ENCODE results near the gene SMPD4.
"Not testable (repeated sequence)": the region's sequence is repeated elsewhere in the genome, so short reads cannot be mapped to it uniquely, and the experiment has no call there.

Gene SMPD4

DNA sequence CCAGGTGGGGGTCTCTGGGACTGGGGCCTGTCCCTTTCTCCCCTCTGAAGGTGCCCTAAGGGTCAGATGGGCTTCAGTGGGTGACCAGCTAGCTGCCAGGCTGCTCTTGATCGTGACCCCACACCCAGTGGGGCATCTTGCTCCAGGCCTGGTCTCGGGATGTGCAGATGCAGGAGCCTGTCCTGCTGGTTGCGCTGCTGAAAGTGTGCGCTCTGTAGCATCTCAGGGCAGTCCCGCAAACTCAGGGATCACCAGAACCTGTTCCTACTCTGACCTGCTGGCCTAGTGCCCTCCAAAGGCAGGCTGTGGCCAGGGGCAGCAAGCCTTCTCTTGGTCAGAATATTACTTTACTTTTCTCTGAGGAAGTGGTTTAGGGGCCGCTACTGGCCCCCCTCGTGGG lies 40.9 kb downstream of the SMPD4 start:
- DNase-seq (ENCODE audit: low read depth): not testable (repeated sequence)

DNA sequence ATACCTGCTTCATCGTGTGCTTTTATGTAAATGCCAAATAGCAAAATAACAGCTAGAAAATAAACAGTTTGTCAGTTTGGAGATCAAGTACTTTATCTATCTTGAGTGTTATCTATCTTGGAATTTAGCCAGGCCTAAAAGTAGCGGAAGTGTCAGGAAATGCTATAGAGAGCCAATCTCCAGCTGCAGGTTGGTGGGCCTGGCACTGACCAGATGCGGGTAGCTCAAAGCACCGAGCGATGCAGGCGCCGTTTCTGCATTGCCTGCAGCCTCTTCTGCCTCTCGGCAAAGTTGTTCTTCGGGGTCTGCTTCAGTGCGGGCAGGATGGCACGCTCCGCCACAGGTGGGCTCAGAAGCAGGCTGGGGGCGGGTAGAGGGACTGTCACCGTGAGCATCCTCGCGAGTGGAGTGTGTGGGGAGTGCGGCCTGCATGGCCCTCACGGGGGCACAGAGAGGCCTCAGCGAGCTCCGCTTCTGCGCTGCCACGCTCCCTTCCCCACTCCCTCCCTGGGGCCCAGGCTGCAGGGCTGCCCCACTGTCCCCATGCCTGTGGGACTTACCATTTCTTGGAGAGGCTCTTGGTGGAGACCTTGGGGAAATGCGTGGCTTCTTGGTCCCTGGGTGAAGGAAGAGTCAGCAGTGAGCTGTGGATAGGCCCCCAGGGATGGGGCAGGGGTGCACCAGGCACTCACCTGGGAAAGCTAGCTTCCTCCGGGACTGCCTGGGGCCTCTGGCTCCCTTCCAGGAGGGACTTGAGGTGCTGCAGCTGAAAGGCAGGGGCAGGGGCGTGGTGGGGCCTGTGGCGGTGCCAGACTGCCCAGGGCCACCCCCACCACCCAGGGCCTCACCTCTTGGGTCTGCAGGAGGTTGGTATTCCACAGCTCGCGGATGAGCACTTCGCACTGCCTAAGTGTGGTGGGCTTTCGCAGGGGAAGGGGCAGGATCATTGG lies 41.8 kb downstream of the SMPD4 start:
- DNase-seq (ENCODE audit: low read depth): not testable (repeated sequence)

DNA sequence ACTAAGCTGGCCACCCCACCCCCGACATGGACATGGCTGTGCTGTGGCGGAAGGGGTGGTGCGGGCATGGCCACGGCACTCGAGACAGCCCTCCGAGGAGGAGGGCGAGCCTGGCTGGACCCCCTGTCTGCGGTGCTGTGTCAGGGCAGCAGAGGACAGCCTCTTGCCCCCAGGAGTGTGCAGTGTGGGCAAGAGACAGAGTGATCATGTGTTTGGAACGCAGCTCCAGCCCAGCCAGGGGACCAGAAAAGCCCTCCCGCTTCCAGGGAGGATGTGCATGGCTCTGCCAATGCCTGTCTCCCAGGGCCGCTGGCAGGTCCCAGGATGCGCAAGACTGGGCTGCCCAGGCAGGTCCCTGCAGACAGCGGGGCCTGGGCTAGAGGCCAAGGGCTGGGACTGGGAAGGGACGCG lies 42.6 kb downstream of the SMPD4 start:
- DNase-seq (ENCODE audit: low read depth): not testable (repeated sequence)

DNA sequence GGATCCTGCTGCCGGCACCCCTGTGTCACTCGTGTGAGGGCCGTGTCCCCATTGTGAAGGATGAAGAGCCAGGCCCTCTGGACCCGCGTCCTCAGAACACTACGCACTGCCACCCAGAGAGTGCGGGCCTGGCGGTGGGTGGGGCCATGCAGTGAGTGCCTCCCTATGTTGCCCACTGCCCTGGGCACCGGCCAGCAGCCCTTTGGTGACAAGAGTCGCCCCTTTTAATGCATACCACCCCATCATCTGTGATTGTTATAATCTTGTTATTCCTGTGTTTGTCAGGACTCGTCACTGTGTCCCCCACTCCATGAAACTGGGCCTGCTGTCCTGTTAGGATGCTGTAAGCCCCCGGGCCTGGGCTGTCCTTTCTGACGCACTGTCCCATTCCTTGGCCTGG lies 43.1 kb downstream of the SMPD4 start:
- not testable (repeated sequence) for DNase-seq (ENCODE audit: low read depth)

DNA sequence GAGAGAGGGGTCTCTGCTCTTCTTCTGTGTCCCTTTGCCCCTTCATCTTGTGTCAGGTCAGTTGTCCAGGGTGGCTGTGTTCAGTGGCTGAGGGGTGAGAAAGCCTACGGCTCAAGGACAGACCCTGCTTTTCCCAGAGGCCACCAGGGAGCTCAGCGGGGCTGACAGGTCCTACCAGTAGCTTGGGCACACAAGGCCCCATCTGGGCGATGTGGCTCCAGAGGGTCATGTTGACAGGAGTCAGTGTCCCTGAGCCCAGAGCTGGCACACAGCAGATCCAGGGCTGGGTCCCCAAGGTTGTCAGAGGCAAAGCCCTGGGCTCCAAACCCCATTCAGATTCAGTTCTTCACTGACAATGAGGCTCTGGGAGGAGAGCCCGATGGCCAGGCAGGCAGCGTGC lies 44.3 kb downstream of the SMPD4 start:
- not testable (repeated sequence) for DNase-seq (ENCODE audit: low read depth)

DNA sequence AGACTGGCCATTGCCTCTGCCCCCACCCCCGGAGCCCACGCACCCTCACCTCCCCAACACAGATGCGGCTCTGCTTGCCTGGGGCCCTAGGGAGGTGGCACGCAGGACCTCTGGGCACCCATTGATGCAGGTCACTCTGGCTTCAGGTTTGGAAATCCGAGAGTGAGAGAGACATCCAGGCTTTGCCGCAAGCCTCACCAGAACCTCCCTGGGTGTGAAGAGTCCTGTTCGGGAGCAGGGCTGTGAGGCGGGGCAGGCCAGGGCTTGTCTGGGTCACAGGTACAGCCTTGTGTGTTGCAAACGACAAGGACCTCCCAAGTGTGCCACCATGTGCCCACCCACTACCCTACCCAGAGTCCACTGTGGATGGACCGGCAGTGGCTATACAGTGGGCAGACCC lies 44.9 kb downstream of the SMPD4 start:
- DNase-seq (ENCODE audit: low read depth): not testable (repeated sequence)

DNA sequence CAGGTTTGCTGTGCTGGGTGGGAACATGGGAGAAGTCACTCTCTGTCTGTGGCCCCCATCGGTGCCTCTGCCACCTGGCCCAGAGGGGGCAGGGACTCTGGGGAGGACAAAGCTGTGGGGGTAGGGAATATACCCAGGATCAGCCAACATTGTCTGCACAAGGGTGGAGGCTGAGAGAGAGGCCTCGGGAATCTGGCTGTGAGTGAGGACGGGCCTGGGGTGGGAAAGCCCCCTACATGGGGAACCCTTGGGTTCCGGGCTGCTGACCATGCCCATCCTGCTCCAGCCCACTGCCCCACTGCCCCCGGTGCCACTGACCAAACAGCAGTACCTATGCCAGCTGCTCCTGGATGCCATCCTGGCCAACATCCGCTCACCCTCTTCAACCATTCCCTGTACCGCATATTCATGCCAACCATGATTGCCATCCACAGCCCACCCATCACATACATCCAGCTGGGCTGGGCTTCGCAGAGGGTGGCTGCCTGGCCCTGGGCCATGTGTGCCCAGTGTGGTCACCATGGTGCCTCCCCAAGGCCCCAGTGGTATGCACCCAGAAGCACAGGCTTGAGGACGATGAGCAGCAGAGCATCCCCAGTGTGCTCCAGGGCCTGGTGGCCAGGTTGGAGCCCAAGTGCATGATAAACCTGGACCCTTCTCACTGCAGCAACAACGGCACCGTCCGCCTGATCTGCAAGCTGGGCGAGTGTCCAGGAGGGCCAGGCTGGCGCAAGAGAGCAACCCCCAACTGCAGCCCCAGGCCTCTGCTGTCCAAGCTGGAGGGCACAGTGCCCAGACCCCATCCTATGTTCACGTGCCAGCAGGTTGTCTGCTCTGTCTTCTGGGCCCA lies 45.5 kb downstream of the SMPD4 start:
- DNase-seq (ENCODE audit: low read depth): no peak

DNA sequence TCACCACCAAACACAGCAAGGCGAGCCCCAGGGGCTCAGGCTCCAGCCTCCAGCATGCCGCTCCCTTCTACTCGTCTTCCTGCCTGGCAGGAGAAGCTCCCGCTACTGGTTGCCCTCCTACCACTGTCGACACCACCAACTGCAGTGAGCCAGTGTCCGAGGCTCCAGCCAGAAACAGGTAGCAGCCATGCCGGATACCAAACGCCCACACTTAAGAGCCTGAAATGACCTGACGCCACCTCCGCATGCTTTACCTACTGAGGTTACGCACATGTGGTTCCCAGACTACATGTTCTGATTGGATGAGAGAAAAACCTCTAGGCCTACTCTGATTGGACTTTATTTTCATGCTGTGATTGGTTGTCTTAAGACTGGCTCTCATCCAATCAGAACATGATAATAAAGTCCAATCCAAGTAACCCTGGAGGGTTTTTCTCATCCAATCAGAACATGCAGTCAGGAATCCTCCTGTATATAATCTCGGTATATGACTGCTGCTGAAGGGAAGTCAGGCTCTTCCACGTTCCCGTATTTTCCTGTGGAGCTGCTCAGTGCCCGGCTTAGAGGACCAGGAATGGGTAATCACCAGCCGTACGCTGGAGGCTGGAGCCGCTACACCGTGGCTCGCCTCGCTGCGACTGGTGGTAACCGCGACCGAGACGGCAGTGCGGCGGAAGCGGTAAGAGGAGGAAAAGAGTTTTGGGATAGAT lies 52.1 kb downstream of the SMPD4 start, which contains the start of gene POTEF:
TSS of gene POTEF (minus strand) at position 103 of the 710 bp plus-strand sequence. CDS start 8,707 bp downstream, outside the sequence.
- DNase-seq (ENCODE audit: low read depth): not testable (repeated sequence)

DNA sequence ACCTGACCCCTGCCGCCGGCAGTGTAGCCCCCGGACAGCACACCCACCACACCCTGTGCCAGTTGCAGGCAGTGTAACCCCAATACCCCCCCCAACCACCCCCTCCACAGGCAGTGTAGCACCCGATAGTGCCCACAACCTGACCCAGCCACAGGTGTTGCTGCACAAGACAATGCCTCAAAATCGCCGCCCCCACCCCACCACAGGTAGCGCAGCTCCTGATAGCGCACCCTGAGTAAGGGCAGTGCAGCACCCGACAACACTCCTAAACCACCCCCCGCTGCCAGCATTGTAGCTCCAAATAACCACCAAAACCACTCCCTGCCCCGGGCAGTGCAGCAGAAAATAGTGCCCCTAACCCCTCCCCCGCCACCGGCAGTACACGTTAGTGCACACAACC lies 52.9 kb downstream of the SMPD4 start:
- DNase-seq (ENCODE audit: low read depth): not testable (repeated sequence)

DNA sequence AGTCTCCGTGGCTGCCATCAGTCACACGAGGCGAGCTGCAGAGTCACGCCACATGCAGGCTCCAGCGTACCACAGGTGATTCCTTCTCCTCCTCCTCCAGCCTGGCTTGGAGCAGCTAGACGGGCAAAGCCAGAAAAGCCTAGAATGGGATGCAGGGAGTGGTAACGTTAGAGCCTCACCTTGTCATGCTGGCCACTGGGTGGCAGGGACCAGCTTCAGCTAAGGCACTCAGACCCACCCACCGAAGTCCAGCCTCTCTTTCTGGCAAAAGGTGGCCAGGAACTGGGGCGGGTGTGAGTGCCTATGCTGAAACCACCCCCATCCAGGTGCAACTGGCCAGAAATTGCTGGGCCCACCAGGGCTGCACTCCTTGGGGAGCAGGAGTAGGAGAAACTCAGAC lies 53.7 kb downstream of the SMPD4 start:
- not testable (repeated sequence) for DNase-seq (ENCODE audit: low read depth)

DNA sequence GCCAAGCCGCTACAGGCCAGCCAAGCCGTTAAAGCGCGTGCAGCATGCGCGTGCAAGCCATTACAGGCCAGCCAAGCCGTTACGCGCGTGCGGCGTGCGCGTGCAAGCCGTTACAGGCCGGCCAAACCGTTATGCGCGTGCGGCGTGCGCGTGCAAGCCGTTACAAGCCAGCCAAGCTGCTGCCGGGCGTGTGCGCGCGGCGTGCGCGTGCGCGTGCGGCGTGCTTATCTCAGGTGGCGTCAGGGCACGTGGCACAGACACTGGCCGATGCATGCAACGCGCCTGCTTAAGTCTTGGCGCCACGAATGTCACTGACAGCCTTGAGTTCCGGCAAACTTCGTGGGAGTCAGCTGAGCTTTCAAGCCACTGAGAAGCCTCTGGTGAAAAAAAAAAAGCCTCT lies 60.5 kb downstream of the SMPD4 start:
- DNase-seq (ENCODE audit: low read depth): not testable (repeated sequence)

DNA sequence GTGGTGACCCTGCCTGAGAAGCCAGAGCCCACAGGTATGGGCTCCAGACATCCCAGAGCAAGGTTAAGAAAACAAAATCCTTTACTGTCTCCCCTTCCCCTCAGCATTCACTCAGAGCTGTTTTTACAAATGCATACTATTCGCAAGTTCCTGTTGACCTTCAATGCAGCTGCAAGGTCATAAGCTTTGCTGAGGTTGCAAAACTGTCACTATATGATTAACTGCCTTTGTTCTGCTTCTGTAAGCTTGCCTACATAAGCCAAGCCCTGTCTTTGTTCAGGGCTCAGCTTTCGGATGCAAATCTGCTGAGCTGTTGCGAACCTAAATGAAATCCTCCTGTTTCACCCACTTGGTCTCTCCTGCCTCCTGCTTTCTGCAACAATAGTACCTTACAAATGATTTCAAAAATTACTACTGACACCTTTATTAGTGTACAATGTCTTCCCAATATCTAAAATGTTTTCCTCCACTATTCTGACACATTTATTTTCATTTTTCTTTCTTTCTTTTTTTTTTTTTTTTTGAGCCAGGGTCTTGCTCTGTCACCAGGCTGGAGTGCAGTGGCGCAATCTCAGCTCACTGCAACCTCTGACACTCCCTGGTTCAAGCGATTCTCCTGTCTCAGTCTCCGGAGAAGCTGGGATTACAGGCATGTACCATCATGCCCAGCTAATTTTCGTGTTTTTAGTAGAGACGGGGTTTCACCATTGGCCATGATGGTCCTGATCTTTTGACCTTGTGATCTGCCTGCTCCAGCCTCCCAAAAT lies 78.6 kb downstream of the SMPD4 start:
- DNase-seq (ENCODE audit: low read depth): not testable (repeated sequence)

Data from activated T-helper 1 cell treated with Interleukin-2 at 50 U/mL for 16 hours (primary cell).